Skeletal muscle tissue (tissue), 4 donors: ENCODE measurements around the gene ZDHHC1. TPM values are rescaled to one million over a fixed set of nuclear protein-coding genes. Genes with fewer than 3 reads are reported as not detected.
"Not testable (repeated sequence)": the region's sequence is repeated elsewhere in the genome, so short reads cannot be mapped to it uniquely, and the experiment has no call there.

Experiments used
- H3K27ac ChIP-seq: one replicate; pipeline ENCODE4 v1.7.0; 2013; ENCODE audit warnings: mild to moderate bottlenecking, low read depth, low read length, inconsistent platforms
- H3K27me3 ChIP-seq, 3 donors: one replicate each; pipeline ENCODE4 v1.7.0; 2013; ENCODE audit warnings: low read length in 3 of 3; ENCODE audit not compliant: control insufficient read depth in 3 of 3, insufficient read depth in 3 of 3
- H3K36me3 ChIP-seq, 3 donors: one replicate each; pipeline ENCODE4 v1.7.0; 2013; ENCODE audit warnings: low read length in 3 of 3; ENCODE audit not compliant: control insufficient read depth in 3 of 3, insufficient read depth in 3 of 3
- H3K4me1 ChIP-seq, 3 donors: one replicate each; pipeline ENCODE4 v1.7.0; 2013; ENCODE audit warnings: low read length in 3 of 3, mild to moderate bottlenecking in 3 of 3; ENCODE audit not compliant: control insufficient read depth in 3 of 3, insufficient read depth in 3 of 3
- H3K4me3 ChIP-seq, 3 donors: one replicate each; pipeline ENCODE4 v1.7.0; 2013; ENCODE audit warnings: low read length in 3 of 3
- H3K9ac ChIP-seq, 3 donors: one replicate each; pipeline ENCODE4 v1.7.0; 2013; ENCODE audit warnings: low read length in 3 of 3, mild to moderate bottlenecking in 3 of 3, moderate library complexity in 2 of 3, low read depth in 1 of 3
- H3K9me3 ChIP-seq, 3 donors: one replicate each; pipeline ENCODE4 v1.7.0; 2013; ENCODE audit warnings: low read length in 3 of 3; ENCODE audit not compliant: control insufficient read depth in 3 of 3
- total RNA-seq: library from RNA; depleted of rRNA; stranded (reverse); fragments of >200 nt; gene quantifications from one replicate; pipeline ENCODE4 v1.2.3, GENCODE V29; 2014
- donor health status: Osteomylitis.

ZDHHC1 gene
- total RNA-seq, 1 donor from 2014 or later, result 11.5 TPM

- Histone ChIP-seq H3K4me3 (peak overlapping the region; percentile 78 to 83 (median 82)), H3K9ac (peak overlapping the region; percentile 77 to 88 (median 86)), H3K4me1 (peaks cover 9 to 22% (median 10%) of the 10 kb centered on the region in 3 donors), H3K27ac (peak overlapping the region; percentile 80)
- not testable (repeated sequence) for H3K27me3 ChIP-seq, H3K9me3 ChIP-seq, H3K36me3 ChIP-seq
These were observed 856 bp downstream of the ZDHHC1 start for GRCh38 chr16:67415421-67415820.

GRCh38 chr16:67413978-67414911, 2.0 kb downstream of the ZDHHC1 start:
- Histone ChIP-seq H3K9ac (no peak overlapping the region), H3K4me1 (peaks cover 9 to 32% (median 13%) of the 10 kb centered on the region in 3 donors), H3K36me3 (no peaks in the 10 kb centered on the region), H3K27ac (no peak overlapping the region), H3K27me3 (no peaks in the 10 kb centered on the region), H3K9me3 (no peaks in the 10 kb centered on the region), H3K4me3 (no peak overlapping the region)

DNA sequence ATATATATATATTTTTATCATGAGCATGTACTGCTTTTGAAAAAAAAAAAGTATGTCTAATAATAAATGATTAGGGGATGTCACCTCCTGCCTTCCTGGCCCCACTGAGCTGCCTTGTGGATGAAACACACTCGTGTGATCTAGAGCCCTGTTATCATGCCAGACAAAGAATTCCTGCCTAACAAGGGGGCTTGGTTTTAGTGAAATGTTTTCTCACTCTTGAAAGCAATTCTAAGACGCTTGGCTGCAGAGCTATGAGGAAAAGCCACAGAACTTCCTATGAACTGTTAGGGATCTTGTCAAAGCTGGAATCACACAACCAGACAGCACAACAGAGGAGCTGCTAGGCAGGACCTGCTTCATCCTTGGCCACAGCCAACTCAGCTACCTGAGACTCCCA, 4.0 kb downstream of the ZDHHC1 start:
- Histone ChIP-seq H3K27ac (no peak overlapping the region), H3K36me3 (no peaks in the 10 kb centered on the region), H3K9me3 (no peaks in the 10 kb centered on the region)

GRCh38 chr16:67411339-67411738, 4.9 kb downstream of the ZDHHC1 start:
- Histone ChIP-seq H3K27me3 (no peaks in the 10 kb centered on the region), H3K4me1 (peaks cover 15 to 48% (median 25%) of the 10 kb centered on the region in 3 donors), H3K9ac (no peak overlapping the region), H3K36me3 (no peaks in the 10 kb centered on the region), H3K4me3 (no peak overlapping the region), H3K9me3 (no peaks in the 10 kb centered on the region), H3K27ac (no peak overlapping the region)

More for the DNA sequence above, 4.0 kb downstream of the ZDHHC1 start:
- no peak overlapping the region for H3K4me3 ChIP-seq
- no peaks in the 10 kb centered on the region for H3K27me3 ChIP-seq
- H3K9ac ChIP-seq, result no peak overlapping the region
- H3K4me1 ChIP-seq, result peaks cover 10 to 43% (median 19%) of the 10 kb centered on the region in 3 donors

DNA sequence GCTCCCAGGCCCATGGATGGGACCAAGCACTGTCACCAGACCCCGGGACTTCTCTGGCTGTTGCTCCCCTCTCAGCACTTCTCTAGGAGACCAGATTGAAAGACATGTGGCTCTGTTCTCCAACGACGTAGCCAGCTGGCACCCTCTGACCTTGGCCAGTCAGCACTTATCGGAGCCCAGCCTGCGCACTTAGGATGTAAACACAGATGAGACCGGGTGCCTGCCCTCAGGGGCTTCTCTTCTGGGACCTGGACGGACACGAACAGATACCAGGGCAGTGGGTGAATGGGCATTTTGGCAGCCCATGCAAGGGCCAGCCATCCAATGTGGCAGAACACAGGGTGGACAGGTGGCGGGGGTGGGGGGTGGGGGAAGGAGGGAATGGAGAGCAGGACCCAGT, 6.6 kb downstream of the ZDHHC1 start:
- Histone ChIP-seq H3K36me3 (no peaks in the 10 kb centered on the region), H3K27me3 (no peaks in the 10 kb centered on the region), H3K4me1 (peaks cover 25 to 58% (median 42%) of the 10 kb centered on the region in 3 donors), H3K9me3 (no peaks in the 10 kb centered on the region), H3K4me3 (no peak overlapping the region), H3K27ac (no peak overlapping the region), H3K9ac (no peak overlapping the region)

GRCh38 chr16:67407788-67408452, 8.4 kb downstream of the ZDHHC1 start:
- no peaks in the 10 kb centered on the region for H3K36me3 ChIP-seq
- H3K27me3 ChIP-seq, result no peaks in the 10 kb centered on the region
- H3K27ac ChIP-seq, result peak overlapping the region; percentile 89
- peak overlapping the region in 1 of 3 donors; percentile 71 for H3K9ac ChIP-seq
- peaks cover 25 to 57% (median 46%) of the 10 kb centered on the region in 3 donors for H3K4me1 ChIP-seq
- no peaks in the 10 kb centered on the region for H3K9me3 ChIP-seq
- H3K4me3 ChIP-seq, result no peak overlapping the region

- H3K27me3 ChIP-seq, result no peaks in the 10 kb centered on the region
- peak overlapping the region; percentile 89 for H3K27ac ChIP-seq
- peak overlapping the region; percentile 71 to 77 (median 74) for H3K9ac ChIP-seq
- H3K36me3 ChIP-seq, result no peaks in the 10 kb centered on the region
- H3K4me1 ChIP-seq, result peaks cover 25 to 57% (median 46%) of the 10 kb centered on the region in 3 donors
- no peak overlapping the region for H3K4me3 ChIP-seq
- no peaks in the 10 kb centered on the region for H3K9me3 ChIP-seq
These were observed 9.0 kb downstream of the ZDHHC1 start for GRCh38 chr16:67407176-67407787.

DNA sequence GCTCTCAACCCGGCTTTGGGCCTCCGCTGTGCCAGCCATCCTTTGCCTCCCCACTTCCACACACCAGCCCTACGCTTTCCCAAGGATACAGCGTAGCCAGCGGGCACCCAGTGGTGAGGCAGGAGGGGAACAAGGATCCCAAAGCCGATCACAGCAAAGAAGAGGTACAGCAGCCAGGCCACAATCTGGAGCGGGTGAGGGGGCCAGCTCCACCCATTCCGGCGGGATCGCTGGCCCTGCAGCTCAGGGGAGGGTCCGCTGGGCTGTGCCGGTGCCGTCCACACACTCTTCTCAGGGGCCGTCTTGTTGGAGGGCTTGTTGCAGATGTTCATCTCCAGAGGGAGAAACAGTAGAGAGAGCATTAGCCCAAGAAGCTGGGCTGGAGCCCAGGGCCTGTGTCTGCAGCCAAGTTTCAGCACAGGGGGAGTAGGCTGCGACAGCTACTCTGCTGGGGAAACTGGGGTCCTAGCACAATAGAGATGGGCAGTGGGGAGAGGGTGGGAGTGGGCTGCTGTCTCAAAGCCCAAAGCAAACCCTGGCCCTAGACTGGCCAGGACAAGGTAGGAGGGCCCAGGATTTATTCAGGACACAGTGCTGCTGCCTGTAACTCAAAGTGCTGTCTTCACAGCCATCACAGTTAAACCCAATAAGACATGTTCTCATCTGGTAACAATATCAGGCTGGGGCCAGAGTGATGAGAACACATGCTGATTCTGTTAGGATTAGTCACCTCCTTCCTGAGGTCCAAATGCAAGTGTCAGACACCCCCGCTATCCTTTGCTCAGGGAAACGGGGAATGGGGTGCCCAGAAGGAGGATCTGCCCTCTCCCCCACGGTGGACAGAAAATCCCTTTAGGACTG, 9.9 kb downstream of the ZDHHC1 start:
- Histone ChIP-seq H3K27ac (peak overlapping the region; percentile 89), H3K9me3 (no peaks in the 10 kb centered on the region), H3K27me3 (no peaks in the 10 kb centered on the region), H3K9ac (peak overlapping the region; percentile 71 to 77 (median 74)), H3K4me3 (peak overlapping the region in 2 of 3 donors; percentile 24 to 45), H3K4me1 (peaks cover 25 to 61% (median 48%) of the 10 kb centered on the region in 3 donors), H3K36me3 (no peaks in the 10 kb centered on the region)

- H3K4me3 ChIP-seq, result no peak overlapping the region
- no peaks in the 10 kb centered on the region for H3K27me3 ChIP-seq
- peaks cover 25 to 71% (median 57%) of the 10 kb centered on the region in 3 donors for H3K4me1 ChIP-seq
- H3K9me3 ChIP-seq, result no peaks in the 10 kb centered on the region
- no peaks in the 10 kb centered on the region for H3K36me3 ChIP-seq
- H3K27ac ChIP-seq, result peak overlapping the region; percentile 89
- peak overlapping the region in 1 of 3 donors; percentile 77 for H3K9ac ChIP-seq
These were observed 10.9 kb downstream of the ZDHHC1 start for GRCh38 chr16:67405336-67405735.
